GM12872 (cell line): ENCODE data around the gene HLTF.

Source experiments
- CTCF ChIP-seq: IDR thresholded peaks from 3 replicates; pipeline ENCODE4 v1.5.1; 2011; ENCODE audit warnings: low read depth, mild to moderate bottlenecking, low read length, moderate library complexity; ENCODE audit not compliant: insufficient read depth

HLTF gene

GRCh38 chr3:149023951-149024350 is 62.4 kb downstream of the HLTF start:
- no peak for TF ChIP-seq CTCF

- TF ChIP-seq CTCF, result no peak
Measured at GRCh38 chr3:149021830-149022229, 64.5 kb downstream of the HLTF start.

GRCh38 chr3:149020839-149021252 is 65.5 kb downstream of the HLTF start:
- no peak for TF ChIP-seq CTCF

GRCh38 chr3:149020196-149020838 is 66.0 kb downstream of the HLTF start:
- TF ChIP-seq CTCF, result no peak

GRCh38 chr3:149019580-149019979 is 66.8 kb downstream of the HLTF start:
- no peak for TF ChIP-seq CTCF

GRCh38 chr3:149018247-149018646 is 68.1 kb downstream of the HLTF start:
- TF ChIP-seq CTCF, result no peak

GRCh38 chr3:149016669-149017541 is 69.4 kb downstream of the HLTF start:
- no peak; the same call in 2 of the 3 replicates for TF ChIP-seq CTCF
